ENCODE data around the gene ELMO3. TPM values are rescaled to one million over a fixed set of nuclear protein-coding genes. Genes with fewer than 3 reads are reported as not detected.

Gene ELMO3
- total RNA-seq, 4 donors from 2014 or later: 1.6 to 5.4 TPM; not detected in 2

GRCh38 chr16:67236563-67237395, 37.8 kb downstream of the ELMO3 start:
- Histone ChIP-seq H3K9me3 (no peaks in the 10 kb centered on the region), H3K27ac (no peak overlapping the region), H3K4me3 (no peak overlapping the region), H3K27me3 (no peaks in the 10 kb centered on the region), H3K36me3 (no peaks in the 10 kb centered on the region), H3K4me1 (peaks cover 0 to 6% of the 10 kb centered on the region in 2 donors)
- DNase-seq: peak in 1 of 2 donors; percentile 44
- TF ChIP-seq CTCF (IDR thresholded peaks at IDR 0.05) (no peak), POLR2A (IDR thresholded peaks at IDR 0.05) (no peak)
- intact Hi-C loops (cut with DNase I; ENCODE audit: low total_unique reads): no loop called here

GRCh38 chr16:67237396-67238277, 38.7 kb downstream of the ELMO3 start:
- TF ChIP-seq CTCF (IDR thresholded peaks at IDR 0.05) (no peak), POLR2A (IDR thresholded peaks at IDR 0.05) (no peak)
- Histone ChIP-seq H3K27me3 (no peaks in the 10 kb centered on the region), H3K4me3 (no peak overlapping the region), H3K36me3 (no peaks in the 10 kb centered on the region), H3K4me1 (peaks cover 0 to 6% of the 10 kb centered on the region in 2 donors), H3K9me3 (no peaks in the 10 kb centered on the region), H3K27ac (no peak overlapping the region)
- intact Hi-C loops (cut with DNase I; ENCODE audit: low total_unique reads): no loop called here
- DNase-seq: no peak

DNA sequence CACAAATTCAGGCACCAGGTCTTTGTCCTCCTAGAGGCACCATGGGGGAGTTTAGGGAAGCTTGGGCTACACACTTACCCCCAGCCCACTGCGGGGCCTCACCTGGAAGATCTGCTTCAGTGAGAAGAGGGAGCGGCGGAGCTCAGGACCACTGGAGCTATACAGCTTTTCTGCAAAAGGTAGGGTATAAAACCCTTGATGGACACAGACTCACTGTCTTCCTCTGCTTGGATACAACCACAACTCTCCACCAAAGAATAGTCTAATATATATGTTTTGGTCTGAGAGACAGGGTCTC, 39.3 kb downstream of the ELMO3 start:
- Histone ChIP-seq H3K4me3 (no peak overlapping the region), H3K36me3 (no peaks in the 10 kb centered on the region), H3K4me1 (peaks cover 0 to 6% of the 10 kb centered on the region in 2 donors), H3K9me3 (no peaks in the 10 kb centered on the region), H3K27ac (no peak overlapping the region), H3K27me3 (no peaks in the 10 kb centered on the region)
- no peak for DNase-seq
- intact Hi-C loops (cut with DNase I; ENCODE audit: low total_unique reads): no loop called here
- TF ChIP-seq POLR2A (IDR thresholded peaks at IDR 0.05): no peak

DNA sequence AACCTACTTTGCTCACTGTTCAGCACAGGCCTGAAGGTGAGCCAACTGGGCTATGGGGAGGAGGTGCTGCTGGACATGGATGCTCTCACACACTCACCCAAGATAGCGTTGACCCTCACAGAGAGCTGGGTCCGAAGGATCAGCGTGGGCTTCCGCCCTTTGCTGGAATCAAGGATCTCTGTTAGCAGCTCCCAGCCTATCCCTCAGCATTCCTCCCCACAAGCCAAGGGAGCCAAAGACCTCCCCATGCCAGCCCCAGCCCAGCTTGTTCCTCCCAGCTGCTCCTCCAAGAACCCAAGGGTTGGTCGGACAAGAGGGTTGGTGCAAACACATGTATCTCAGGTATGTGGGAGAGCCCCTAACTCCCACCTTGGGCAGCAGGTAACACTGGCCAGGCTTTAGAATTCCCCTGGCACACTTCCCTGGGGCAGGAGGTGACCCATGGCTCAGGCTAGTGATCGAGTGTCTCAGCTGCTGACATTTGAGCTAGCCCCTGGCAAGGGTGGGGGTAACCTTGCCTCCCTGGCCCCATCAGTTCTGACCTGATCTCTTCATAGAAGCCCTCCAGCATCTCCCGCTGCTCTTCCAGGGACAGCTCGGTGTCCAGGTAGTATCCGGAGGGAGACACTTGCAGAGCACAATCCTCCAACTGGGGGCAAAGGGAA, 40.0 kb downstream of the ELMO3 start:
- DNase-seq: no peak
- Histone ChIP-seq H3K4me1 (peaks cover 0 to 6% of the 10 kb centered on the region in 2 donors), H3K9me3 (no peaks in the 10 kb centered on the region), H3K27me3 (no peaks in the 10 kb centered on the region), H3K36me3 (no peaks in the 10 kb centered on the region), H3K4me3 (no peak overlapping the region), H3K27ac (no peak overlapping the region)
- intact Hi-C loops (cut with DNase I; ENCODE audit: low total_unique reads): no loop called here
- no peak for TF ChIP-seq POLR2A (IDR thresholded peaks at IDR 0.05)
- no peak for TF ChIP-seq CTCF (IDR thresholded peaks at IDR 0.05)

- intact Hi-C loops (cut with DNase I; ENCODE audit: low total_unique reads): no loop called here
- DNase-seq: no peak
- Histone ChIP-seq H3K4me3 (no peak overlapping the region), H3K27ac (peak overlapping the region; percentile 45 to 74), H3K27me3 (no peaks in the 10 kb centered on the region), H3K36me3 (no peaks in the 10 kb centered on the region), H3K4me1 (peaks cover 0 to 6% of the 10 kb centered on the region in 2 donors), H3K9me3 (no peaks in the 10 kb centered on the region)
- TF ChIP-seq POLR2A (IDR thresholded peaks at IDR 0.05) (no peak), CTCF (IDR thresholded peaks at IDR 0.05) (no peak)
Measured at GRCh38 chr16:67240506-67240905, 41.6 kb downstream of the ELMO3 start.
